Measurements from ENCODE around the gene GOPC.

GOPC gene

DNA sequence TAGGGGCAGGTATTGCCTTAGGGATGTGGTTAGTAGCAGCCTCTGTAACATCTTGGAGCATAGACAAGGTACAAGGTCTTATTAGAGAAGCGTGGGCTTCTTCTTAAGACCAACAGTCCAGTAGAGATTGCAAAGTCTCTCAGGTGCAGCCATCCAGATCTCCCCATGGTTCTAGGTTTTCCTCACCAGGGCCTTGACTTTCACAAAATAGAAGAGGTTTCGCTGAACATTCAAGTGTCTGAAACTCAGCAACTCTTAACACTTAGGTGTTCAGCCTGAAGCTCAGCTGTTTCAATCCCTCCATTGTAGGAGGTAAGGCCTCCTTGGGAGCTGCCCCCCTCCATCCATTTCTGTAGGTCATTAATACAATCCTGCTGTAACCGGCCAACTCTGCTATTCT is 44.4 kb downstream of the GOPC start:
- DNase-seq (ENCODE audit: low read depth), result no peak
- TF ChIP-seq, protein P1, sequence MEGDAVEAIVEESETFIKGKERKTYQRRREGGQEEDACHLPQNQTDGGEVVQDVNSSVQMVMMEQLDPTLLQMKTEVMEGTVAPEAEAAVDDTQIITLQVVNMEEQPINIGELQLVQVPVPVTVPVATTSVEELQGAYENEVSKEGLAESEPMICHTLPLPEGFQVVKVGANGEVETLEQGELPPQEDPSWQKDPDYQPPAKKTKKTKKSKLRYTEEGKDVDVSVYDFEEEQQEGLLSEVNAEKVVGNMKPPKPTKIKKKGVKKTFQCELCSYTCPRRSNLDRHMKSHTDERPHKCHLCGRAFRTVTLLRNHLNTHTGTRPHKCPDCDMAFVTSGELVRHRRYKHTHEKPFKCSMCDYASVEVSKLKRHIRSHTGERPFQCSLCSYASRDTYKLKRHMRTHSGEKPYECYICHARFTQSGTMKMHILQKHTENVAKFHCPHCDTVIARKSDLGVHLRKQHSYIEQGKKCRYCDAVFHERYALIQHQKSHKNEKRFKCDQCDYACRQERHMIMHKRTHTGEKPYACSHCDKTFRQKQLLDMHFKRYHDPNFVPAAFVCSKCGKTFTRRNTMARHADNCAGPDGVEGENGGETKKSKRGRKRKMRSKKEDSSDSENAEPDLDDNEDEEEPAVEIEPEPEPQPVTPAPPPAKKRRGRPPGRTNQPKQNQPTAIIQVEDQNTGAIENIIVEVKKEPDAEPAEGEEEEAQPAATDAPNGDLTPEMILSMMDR (conservative IDR thresholded peaks at IDR 0.05; ENCODE audit: low read length), result no peak
- no peak overlapping the region for H3K4me3 ChIP-seq (ENCODE audit: low read length)

DNA sequence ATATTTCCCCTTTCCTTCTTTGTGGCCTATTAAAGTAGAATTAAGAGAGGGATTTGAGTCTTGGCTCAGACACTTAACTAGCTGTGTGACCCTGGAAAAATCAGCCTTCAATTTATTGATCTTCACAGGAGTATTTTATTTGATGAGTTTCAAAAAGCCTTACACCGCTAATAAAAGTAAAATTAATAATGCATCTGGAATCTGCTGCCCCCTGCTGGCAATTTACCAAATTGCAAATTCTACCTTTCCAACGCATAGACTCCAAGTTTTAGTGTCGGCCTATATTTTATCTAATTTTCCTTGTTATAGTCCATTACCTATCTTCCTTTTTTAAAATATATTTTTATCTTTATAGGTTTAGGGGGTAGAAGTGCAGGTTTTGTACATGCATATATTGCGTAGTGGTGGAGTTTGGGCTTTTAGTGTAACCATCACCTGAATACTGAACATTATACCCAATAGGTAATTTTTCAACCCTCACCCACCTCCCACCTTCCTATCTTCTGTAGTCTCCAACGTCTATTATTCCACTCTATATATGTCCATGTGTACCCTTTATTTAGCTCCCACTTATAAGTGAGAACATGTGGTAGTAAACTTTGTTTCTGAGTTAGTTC is 46.3 kb downstream of the GOPC start:
- DNase-seq (ENCODE audit: low read depth), result peak; percentile 21
- TF ChIP-seq, protein P1 (conservative IDR thresholded peaks at IDR 0.05; ENCODE audit: low read length), result peak; percentile 77
- H3K4me3 ChIP-seq (ENCODE audit: low read length), result no peak overlapping the region

- H3K4me3 ChIP-seq (ENCODE audit: low read length), result no peak overlapping the region
- TF ChIP-seq, protein P1 (conservative IDR thresholded peaks at IDR 0.05; ENCODE audit: low read length), result no peak
- no peak for DNase-seq (ENCODE audit: low read depth)
Measured at GRCh38 chr6:117555262-117555849, 47.0 kb downstream of the GOPC start.

- TF ChIP-seq, protein P1 (conservative IDR thresholded peaks at IDR 0.05; ENCODE audit: low read length), result no peak
- no peak for DNase-seq (ENCODE audit: low read depth)
- no peak overlapping the region for H3K4me3 ChIP-seq (ENCODE audit: low read length)
Measured at GRCh38 chr6:117553142-117553541, 49.2 kb downstream of the GOPC start.

DNA sequence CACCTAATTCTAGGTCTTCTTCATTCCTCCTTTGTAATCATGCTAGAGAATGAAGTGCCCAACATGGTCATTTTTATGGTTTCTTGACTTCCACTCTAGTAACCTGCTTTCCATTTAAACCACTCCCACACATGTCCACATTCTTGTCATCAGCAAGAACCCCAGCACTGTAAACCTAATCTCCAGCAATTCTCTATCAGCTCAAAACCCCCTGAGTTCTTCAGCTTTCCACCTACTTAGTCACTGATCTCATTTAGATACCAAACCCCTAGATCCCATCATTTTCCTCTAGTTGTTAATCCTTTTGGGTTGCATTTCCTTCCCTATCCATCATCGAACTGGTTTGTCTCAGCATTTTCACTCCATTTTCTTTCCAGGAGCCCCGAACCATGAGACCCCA is 49.7 kb downstream of the GOPC start:
- no peak for DNase-seq (ENCODE audit: low read depth)
- no peak overlapping the region for H3K4me3 ChIP-seq (ENCODE audit: low read length)
- TF ChIP-seq, protein P1 (conservative IDR thresholded peaks at IDR 0.05; ENCODE audit: low read length), result no peak

DNA sequence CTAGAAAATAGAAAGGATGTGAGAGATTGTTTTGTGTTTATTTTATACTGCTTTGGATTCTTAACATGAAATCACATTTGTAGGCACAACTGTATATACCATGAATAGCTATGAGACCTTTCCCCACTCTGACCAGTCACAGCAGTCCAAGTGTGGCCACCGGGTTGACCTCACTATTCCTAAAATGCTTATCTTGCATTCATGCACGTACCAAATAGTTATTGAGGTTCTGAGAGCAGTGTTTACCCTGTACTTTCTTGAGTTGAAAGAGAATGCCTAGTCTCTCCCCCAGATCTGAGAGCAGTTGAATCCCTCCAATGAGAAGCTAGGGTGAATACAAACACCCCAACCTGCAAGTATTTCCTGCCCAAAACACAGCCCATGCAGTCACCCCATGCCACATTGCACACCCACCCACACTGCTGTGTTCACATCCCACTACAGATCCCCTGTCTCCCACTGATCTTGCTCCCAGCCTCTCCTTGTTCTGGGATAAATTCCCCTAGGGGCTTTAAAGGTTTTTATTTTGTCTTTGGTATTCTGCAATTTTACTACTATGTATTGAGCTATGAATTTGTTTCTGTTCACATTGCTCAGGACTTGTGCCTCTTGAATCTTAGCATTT is 51.6 kb downstream of the GOPC start:
- H3K4me3 ChIP-seq (ENCODE audit: low read length), result no peak overlapping the region
- no peak for DNase-seq (ENCODE audit: low read depth)
- TF ChIP-seq, protein P1 (conservative IDR thresholded peaks at IDR 0.05; ENCODE audit: low read length), result no peak

DNA sequence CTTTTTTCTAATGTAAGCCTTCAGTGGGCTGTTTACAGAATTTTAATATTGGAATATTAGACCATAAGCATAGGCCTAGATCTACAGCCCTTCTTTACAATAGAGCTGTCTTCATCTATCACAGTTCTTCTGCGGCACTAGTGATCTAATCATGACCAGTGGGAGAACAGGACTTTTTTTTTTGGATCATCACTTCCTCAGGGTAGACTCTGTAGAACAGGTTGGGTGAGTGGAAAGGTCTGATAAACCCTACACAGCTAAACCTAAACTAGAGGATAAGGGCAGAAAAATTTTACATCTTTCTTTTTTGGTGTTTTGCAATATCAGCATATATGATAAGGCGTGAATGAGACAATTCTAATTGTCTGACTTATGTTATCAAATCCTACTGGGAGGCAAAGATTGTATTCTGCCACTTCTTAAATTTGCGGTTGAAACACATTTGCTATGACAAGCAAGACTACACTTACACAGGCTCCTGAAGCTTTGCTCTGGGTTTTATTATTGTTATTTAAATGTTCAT is 52.2 kb downstream of the GOPC start:
- H3K4me3 ChIP-seq (ENCODE audit: low read length), result no peak overlapping the region
- no peak for DNase-seq (ENCODE audit: low read depth)
- TF ChIP-seq, protein P1 (conservative IDR thresholded peaks at IDR 0.05; ENCODE audit: low read length), result no peak
